CD4-positive, alpha-beta T cell (primary cell): ENCODE data around the gene TMEM217. TPM values are rescaled to one million over a fixed set of nuclear protein-coding genes. Genes with fewer than 3 reads are reported as not detected.

ENCODE experiments used
- ATAC-seq: fragments of 200-7000 bp; cut with Tn5 transposase; one replicate; pipeline ENCODE4 v1.10.0; 2022; ENCODE audit warnings: mild to moderate bottlenecking; ENCODE audit not compliant: poor library complexity
- CTCF ChIA-PET: fragments of 350-600 bp; sonication (Branson Sonifier 250); formaldehyde crosslinking; loops from one replicate; lab custom pipeline; 2021; ENCODE audit warnings: antibody characterized with exemption, inconsistent platforms; lab: Charles Lee
- POLR2A ChIA-PET: fragments of 350-600 bp; sonication (Branson Sonifier 250); formaldehyde crosslinking; loops from one replicate; lab custom pipeline; 2021; ENCODE audit warnings: antibody characterized with exemption, inconsistent platforms; lab: Charles Lee
- DNase-seq, 14 experiments: peaks; one replicate each; pipeline ENCODE4 v3.0.0-alpha.2; 2013 to 2020; ENCODE audit warnings: mixed read lengths in 2 of 14
- H3K27ac ChIP-seq, 2 donors: one replicate each; pipeline versions ENCODE4 v1.5.1 to v1.7.0; 2013; ENCODE audit warnings: low read length in 2 of 2, low read depth in 1 of 2, mild to moderate bottlenecking in 1 of 2
- H3K27me3 ChIP-seq, 2 experiments: 1 replicate in 1 of 2; 2 replicates in 1 of 2; pipeline versions ENCODE4 v1.6.1 to v1.7.0; 2013; ENCODE audit warnings: low read length in 2 of 2, control low read depth in 1 of 2, mild to moderate bottlenecking in 1 of 2, moderate library complexity in 1 of 2; ENCODE audit not compliant: insufficient read depth in 2 of 2, control insufficient read depth in 1 of 2
- H3K36me3 ChIP-seq: one replicate; pipeline ENCODE4 v1.6.1; 2013; ENCODE audit warnings: low read length, control low read depth; ENCODE audit not compliant: insufficient read depth
- H3K4me1 ChIP-seq: one replicate; pipeline ENCODE4 v1.6.1; 2013; ENCODE audit warnings: low read length, control low read depth; ENCODE audit not compliant: insufficient read depth
- H3K4me3 ChIP-seq: one replicate; pipeline ENCODE4 v1.5.1; 2013; ENCODE audit warnings: mild to moderate bottlenecking, low read length, moderate library complexity
- H3K9me3 ChIP-seq, 2 experiments: 1 replicate in 1 of 2; 2 replicates in 1 of 2; pipeline versions ENCODE4 v1.6.1 to v1.7.0; 2013; ENCODE audit warnings: low read length in 2 of 2, mild to moderate bottlenecking in 2 of 2, control low read depth in 1 of 2, moderate library complexity in 1 of 2; ENCODE audit not compliant: control insufficient read depth in 1 of 2, insufficient read depth in 1 of 2
- H3K27ac Mint-ChIP-seq: one replicate; pipeline ENCODE4 v1.8.0; 2020; ENCODE audit warnings: mixed read lengths
- H3K27me3 Mint-ChIP-seq: one replicate; pipeline ENCODE4 v1.8.0; 2021; ENCODE audit warnings: mixed read lengths
- H3K36me3 Mint-ChIP-seq: one replicate; pipeline ENCODE4 v1.8.0; 2021; ENCODE audit warnings: low read depth, mixed read lengths
- H3K4me1 Mint-ChIP-seq: one replicate; pipeline ENCODE4 v1.8.0; 2021; ENCODE audit warnings: low read depth, mixed read lengths
- H3K4me3 Mint-ChIP-seq: one replicate; pipeline ENCODE4 v1.8.0; 2020; ENCODE audit warnings: mild to moderate bottlenecking, mixed read lengths
- H3K9me3 Mint-ChIP-seq: one replicate; pipeline ENCODE4 v1.8.0; 2020; ENCODE audit warnings: mixed read lengths
- intact Hi-C, 2 experiments: fragments of 100-400 bp; cut with DNase I in 1 of 2; cut with micrococcal nuclease in 1 of 2; formaldehyde crosslinking; loops; one replicate each; pipeline versions ENCODE4 v1.15.1 to v1.9.0; 2023 to 2025; cut with DNase I, micrococcal nuclease
- total RNA-seq, 174 experiments: library from RNA in 2 of 174; stranded (reverse) in 2 of 174; gene quantifications; one replicate each; pipeline ENCODE4 v1.2.3 and lab custom pipeline; 2021 to 2026
- TF ChIP-seq, protein P1 (sequence below): fragments of 200-600 bp; IDR thresholded peaks from one replicate; pipeline ENCODE4 v1.8.0; 2022; ENCODE audit warnings: antibody characterized with exemption, mild to moderate bottlenecking

TMEM217 gene
- total RNA-seq, 2 experiments from 2014 or later: 0.41 to 0.47 TPM

- no peak overlapping the region for H3K4me3 Mint-ChIP-seq
- intact Hi-C loops: no loop called here
- H3K4me1 Mint-ChIP-seq: peaks cover 22% of the 10 kb centered on the region
- Histone ChIP-seq H3K4me1 (peaks cover 24% of the 10 kb centered on the region), H3K27ac (no peak overlapping the region), H3K4me3 (no peak overlapping the region), H3K27me3 (no peaks in the 10 kb centered on the region), H3K36me3 (peaks cover 56% of the 10 kb centered on the region), H3K9me3 (no peaks in the 10 kb centered on the region)
- ChIA-PET POLR2A (no interaction called here), CTCF (no interaction called here)
- DNase-seq (no peak), ATAC-seq (no peak)
- H3K36me3 Mint-ChIP-seq: peaks cover 88% of the 10 kb centered on the region
- no peaks in the 10 kb centered on the region for H3K27me3 Mint-ChIP-seq
- TF ChIP-seq, protein P1, sequence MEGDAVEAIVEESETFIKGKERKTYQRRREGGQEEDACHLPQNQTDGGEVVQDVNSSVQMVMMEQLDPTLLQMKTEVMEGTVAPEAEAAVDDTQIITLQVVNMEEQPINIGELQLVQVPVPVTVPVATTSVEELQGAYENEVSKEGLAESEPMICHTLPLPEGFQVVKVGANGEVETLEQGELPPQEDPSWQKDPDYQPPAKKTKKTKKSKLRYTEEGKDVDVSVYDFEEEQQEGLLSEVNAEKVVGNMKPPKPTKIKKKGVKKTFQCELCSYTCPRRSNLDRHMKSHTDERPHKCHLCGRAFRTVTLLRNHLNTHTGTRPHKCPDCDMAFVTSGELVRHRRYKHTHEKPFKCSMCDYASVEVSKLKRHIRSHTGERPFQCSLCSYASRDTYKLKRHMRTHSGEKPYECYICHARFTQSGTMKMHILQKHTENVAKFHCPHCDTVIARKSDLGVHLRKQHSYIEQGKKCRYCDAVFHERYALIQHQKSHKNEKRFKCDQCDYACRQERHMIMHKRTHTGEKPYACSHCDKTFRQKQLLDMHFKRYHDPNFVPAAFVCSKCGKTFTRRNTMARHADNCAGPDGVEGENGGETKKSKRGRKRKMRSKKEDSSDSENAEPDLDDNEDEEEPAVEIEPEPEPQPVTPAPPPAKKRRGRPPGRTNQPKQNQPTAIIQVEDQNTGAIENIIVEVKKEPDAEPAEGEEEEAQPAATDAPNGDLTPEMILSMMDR: no peak
- H3K27ac Mint-ChIP-seq: no peak overlapping the region
- no peaks in the 10 kb centered on the region for H3K9me3 Mint-ChIP-seq
Measured at GRCh38 chr6:37288247-37288646, 30.3 kb upstream of the TMEM217 start.

GRCh38 chr6:37287519-37288157 lies 29.7 kb upstream of the TMEM217 start:
- POLR2A ChIA-PET: no interaction called here
- TF ChIP-seq, protein P1: no peak
- intact Hi-C loops: no loop called here
- Mint-ChIP-seq H3K4me1 (peaks cover 22% of the 10 kb centered on the region), H3K27me3 (no peaks in the 10 kb centered on the region), H3K9me3 (no peaks in the 10 kb centered on the region), H3K27ac (no peak overlapping the region), H3K36me3 (peaks cover 91% of the 10 kb centered on the region), H3K4me3 (no peak overlapping the region)
- no peaks in the 10 kb centered on the region for H3K9me3 ChIP-seq
- peaks cover 60% of the 10 kb centered on the region for H3K36me3 ChIP-seq
- peaks cover 24% of the 10 kb centered on the region for H3K4me1 ChIP-seq
- no peak overlapping the region for H3K27ac ChIP-seq
- no peak for DNase-seq
- no peaks in the 10 kb centered on the region for H3K27me3 ChIP-seq
- ATAC-seq: no peak
- no peak overlapping the region for H3K4me3 ChIP-seq
- CTCF ChIA-PET: no interaction called here

DNA sequence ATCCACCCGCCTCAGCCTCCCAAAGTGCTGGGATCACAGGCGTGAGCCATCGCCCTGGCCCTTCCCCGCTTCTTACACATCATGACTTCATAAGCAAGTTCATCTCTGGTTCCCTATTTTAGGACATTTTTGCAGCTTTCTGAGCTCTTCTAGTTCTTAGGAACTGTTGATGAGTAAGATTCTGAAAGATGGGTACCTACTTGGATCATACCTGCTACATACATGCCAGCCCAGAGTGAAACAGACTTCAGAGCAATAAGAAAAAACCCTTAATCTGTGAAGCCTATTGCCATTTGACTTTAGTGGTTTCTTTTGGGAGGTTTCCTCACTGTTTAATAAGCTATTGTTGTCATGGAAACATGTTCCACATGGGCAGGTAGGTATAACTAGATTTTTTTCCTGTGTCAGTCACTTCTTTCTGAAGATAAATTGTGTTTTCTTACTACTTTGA lies 27.9 kb upstream of the TMEM217 start:
- intact Hi-C loops: no loop called here

More for the DNA sequence above, 27.9 kb upstream of the TMEM217 start:
- Histone ChIP-seq H3K36me3 (peaks cover 60% of the 10 kb centered on the region), H3K27me3 (no peaks in the 10 kb centered on the region), H3K27ac (no peak overlapping the region), H3K9me3 (no peaks in the 10 kb centered on the region), H3K4me3 (no peak overlapping the region), H3K4me1 (peaks cover 24% of the 10 kb centered on the region)
- DNase-seq (no peak), ATAC-seq (no peak)
- CTCF ChIA-PET: no interaction called here
- H3K4me1 Mint-ChIP-seq: peaks cover 22% of the 10 kb centered on the region
- peaks cover 91% of the 10 kb centered on the region for H3K36me3 Mint-ChIP-seq
- POLR2A ChIA-PET: no interaction called here
- TF ChIP-seq, protein P1: no peak
- no peak overlapping the region for H3K27ac Mint-ChIP-seq
- H3K9me3 Mint-ChIP-seq: no peaks in the 10 kb centered on the region
- no peak overlapping the region for H3K4me3 Mint-ChIP-seq
- no peaks in the 10 kb centered on the region for H3K27me3 Mint-ChIP-seq
